Medulla oblongata (tissue), 1 donor: ENCODE measurements around the gene INSYN1.
A peak's percentile ranks its signal among the peaks of the same experiment; 100 is the strongest.
"Not testable (repeated sequence)": the region's sequence is repeated elsewhere in the genome, so short reads cannot be mapped to it uniquely, and the experiment has no call there.

Source experiments
- DNase-seq: peaks from one replicate; pipeline ENCODE4 v3.0.0-alpha.2; 2015; ENCODE audit errors: extremely low spot score

Gene INSYN1

DNA sequence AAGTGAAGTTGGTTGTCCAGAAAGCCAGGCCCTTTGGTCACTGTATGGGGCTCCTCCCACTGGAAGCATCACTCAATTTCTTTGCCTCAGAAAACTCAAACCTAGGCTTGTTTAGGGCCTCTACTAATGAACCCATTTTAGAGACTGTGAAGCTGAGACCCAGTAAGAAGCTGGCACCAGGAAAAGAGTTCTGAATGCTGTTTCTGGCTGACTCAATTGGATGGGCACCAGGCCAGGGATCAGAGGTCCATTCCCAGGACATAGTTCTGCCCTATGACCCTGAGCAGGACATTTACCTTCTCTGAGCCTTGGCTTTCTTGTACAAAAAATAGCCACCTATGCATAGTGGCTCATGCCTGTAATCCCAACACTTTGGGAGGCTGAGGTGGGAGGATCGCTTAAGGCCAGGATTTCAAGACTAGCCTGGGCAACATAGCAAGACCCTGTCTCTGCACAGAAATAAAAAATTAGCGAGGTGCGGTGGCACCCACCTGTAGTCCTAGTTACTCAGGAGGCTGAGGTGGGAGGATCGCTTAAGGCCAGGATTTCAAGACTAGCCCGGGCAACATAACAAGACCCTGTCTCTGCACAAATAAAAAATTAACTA, 38.4 kb downstream of the INSYN1 start:
- no peak for DNase-seq

DNA sequence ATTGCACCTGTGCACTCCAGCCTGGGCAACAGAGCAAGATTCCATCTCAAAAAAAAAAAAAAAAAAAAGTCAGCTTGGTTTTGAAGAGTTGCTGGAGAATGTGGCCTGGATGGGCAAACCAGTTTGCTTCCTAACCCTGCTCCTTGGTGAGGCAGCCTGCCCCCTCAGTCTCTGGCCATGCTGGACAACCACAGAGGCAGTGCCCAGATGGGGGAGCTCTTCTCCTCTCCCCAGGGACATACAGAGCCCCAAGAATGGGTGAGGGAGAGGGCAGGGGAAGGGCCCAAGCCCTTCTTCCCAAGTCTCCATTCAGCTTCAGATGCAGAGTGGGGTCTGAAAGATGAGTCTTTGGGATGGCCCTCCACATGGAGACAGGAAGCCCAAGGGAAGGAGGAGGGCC, 41.0 kb downstream of the INSYN1 start:
- DNase-seq, result peak; percentile 25

DNA sequence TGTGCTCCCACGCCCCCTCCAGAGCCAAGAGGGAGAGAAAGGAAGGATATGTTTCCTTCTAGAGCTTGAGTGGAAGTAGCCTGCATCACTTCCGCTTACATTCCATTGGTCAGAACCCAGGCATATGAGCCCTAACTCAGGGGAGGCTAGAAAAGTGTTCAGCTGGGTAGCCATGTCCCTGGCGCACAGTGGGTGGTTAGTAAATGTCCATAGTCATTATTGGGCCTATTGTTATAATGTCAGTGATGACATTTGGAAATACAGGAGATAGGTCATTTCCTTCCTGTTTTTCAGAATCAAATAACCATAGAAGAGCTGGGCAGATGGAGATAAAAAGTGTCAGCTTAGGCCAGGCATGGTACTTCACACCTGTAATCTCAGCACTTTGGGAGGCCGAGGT, 41.6 kb downstream of the INSYN1 start:
- DNase-seq, result no peak

DNA sequence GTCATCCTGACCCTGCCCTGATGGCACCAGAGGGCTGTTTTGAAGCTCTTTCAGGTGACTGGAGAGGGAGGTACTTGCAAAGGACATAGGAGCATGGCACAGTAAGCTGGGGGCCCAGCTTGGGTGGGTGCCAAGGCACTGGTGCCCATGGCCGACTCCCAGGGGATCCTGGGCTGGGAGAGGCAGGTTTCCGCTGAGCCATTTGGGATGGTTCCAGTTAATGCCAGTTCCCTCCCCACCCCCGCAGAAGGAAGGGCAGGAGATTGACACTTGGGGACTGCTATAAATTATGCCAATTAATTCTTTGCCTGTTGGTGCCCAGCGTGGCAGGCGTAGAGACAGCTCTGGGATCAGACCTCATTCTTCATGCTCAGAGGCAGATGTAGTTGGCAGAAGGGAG, 42.8 kb downstream of the INSYN1 start:
- no peak for DNase-seq

DNA sequence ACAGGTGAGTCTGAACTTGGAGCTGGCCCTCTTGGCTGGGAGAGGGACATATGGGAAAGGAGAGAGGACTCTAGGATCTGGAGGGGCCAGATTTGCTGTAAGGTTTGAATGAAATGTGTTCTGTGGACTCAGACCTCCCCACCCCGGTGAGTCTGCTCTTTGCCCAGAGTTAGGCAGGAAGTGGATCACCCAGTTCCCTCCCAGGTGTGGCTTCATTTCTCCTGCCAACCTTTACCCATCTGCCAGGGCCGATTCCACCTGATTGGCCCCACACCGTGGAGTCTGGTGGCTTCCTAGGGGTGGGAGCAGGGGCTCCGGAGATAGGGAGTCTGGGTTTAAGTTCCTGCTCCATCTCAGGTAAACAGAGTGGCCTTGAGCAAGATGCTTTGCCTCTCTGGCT, 43.5 kb downstream of the INSYN1 start:
- no peak for DNase-seq

DNA sequence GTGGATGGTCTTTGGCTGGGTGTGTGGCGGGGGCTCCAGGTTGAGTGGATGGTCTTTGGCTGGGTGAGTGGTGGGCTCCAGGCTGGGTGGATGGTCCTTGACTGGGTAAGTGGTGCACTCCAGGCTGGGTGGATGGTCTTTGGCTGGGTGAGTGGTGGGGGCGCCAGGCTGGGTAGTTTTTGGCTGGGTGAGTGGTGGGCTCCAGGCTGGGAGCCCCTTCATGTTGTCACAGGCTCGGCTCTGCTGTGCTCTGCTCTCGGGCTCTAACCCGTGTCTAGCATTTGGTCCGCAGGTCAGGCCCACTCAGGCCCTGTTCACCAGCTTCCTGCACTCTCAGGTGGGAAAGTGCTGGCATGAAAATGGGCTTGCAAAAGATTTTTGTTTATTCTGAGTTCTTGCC, 43.9 kb downstream of the INSYN1 start:
- no peak for DNase-seq

DNA sequence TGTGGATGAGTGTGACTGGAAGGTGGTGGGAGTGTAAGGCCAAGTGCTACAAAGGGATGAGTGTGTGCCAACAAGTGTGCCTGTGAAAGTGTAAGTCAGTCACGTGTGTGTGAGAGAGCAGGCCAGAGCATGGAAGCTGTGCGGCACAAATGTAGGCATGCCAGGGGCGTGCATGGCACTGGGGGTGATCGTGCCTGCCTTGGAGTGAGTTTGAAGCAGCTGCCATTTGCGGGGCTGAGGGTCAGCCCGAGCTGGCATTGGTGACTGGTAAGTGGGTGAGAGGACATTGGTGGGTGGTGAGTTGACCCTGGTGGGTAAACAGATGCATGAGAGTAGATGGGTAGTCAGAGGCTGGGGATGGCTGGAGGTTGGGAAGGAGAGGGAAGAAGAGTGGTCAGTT, 44.5 kb downstream of the INSYN1 start:
- no peak for DNase-seq

DNA sequence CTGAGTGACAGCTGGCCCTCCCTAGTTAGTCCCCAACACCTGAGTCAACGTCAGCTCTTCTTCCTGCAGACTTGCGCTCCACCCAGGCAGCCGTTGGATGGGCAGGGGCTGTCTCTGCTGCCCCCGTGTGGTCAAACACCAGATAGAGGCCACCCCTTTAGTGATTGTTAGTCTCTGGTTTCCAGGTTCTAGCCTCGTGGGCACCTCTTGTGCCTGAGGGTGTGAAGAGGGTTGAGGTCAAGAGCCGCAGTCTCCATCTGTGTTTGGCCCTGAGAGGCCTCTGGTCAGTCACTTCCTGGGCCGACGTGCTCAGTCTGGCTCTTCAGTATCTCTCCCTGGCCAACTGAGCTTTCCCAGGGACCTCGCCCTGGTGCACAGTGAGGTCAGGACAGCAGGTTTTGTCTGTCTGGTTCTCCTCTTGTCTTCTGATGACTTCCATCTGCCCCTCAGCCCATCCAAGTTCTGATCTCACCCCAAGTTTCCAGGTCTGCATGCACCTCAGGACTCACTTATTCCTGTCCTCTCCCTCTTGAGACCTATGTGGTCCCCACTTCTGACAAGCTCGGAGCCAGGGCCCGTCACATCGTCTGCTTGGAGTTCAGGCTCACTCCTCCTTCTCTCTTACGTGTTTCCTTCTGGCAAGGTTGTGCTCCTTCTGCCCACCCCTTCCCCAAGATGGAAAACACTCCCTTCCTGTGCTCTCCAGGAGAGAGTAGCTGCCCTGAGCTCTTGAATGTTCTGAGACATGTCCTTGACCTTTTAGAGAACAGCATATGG, 48.1 kb downstream of the INSYN1 start:
- DNase-seq, result peak; percentile 48

DNA sequence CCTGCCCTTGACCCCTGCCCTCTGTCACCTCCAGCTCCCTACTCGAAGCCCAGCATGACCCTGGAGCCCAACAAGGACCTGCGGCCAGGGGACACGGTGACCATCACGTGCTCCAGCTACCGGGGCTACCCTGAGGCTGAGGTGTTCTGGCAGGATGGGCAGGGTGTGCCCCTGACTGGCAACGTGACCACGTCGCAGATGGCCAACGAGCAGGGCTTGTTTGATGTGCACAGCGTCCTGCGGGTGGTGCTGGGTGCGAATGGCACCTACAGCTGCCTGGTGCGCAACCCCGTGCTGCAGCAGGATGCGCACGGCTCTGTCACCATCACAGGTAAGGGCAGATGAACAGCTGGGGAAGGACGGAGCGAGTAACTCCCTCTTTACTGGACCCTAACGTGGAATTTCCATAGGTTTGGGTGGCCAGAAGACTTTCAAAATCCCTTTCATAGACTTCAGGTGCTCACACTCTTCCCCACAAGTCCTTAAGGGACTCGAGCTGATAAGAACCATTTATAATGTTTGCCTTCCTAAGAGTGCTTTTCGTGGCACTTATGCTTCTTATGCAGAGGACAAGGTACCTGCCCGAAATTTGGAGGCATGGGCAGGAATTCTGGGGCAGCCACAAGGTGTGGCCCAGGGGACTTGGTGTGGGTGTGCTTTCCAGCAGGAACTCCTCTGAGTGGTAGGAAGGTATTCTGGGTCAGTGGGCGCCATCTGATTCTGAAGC, 48.8 kb downstream of the INSYN1 start:
- not testable (repeated sequence) for DNase-seq

DNA sequence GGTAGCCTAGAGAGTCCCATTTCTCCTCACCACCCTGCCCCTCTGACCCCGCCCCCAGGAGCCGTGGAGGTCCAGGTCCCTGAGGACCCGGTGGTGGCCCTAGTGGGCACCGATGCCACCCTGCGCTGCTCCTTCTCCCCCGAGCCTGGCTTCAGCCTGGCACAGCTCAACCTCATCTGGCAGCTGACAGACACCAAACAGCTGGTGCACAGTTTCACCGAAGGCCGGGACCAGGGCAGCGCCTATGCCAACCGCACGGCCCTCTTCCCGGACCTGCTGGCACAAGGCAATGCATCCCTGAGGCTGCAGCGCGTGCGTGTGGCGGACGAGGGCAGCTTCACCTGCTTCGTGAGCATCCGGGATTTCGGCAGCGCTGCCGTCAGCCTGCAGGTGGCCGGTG, 49.5 kb downstream of the INSYN1 start:
- DNase-seq, result not testable (repeated sequence)

DNA sequence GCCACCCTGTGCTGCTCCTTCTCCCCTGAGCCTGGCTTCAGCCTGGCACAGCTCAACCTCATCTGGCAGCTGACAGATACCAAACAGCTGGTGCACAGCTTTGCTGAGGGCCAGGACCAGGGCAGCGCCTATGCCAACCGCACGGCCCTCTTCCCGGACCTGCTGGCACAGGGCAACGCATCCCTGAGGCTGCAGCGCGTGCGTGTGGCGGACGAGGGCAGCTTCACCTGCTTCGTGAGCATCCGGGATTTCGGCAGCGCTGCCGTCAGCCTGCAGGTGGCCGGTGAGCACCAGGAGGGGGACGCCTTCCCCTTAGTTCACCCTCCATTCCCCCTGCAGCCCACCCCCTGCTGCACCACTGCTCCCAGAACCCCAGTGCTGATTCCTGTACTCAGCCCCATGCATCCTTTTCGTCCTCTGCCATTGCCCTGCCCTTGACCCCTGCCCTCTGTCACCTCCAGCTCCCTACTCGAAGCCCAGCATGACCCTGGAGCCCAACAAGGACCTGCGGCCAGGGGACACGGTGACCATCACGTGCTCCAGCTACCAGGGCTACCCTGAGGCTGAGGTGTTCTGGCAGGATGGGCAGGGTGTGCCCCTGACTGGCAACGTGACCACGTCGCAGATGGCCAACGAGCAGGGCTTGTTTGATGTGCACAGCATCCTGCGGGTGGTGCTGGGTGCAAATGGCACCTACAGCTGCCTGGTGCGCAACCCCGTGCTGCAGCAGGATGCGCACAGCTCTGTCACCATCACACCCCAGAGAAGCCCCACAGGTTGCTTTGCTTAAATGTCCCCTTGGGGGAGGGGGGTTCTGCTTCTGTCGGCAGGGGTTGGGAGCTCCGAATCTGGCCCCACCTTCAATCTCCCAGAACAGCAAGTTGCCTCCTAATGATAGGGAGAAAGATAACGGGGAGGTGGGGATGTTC, 50.6 kb downstream of the INSYN1 start:
- not testable (repeated sequence) for DNase-seq

DNA sequence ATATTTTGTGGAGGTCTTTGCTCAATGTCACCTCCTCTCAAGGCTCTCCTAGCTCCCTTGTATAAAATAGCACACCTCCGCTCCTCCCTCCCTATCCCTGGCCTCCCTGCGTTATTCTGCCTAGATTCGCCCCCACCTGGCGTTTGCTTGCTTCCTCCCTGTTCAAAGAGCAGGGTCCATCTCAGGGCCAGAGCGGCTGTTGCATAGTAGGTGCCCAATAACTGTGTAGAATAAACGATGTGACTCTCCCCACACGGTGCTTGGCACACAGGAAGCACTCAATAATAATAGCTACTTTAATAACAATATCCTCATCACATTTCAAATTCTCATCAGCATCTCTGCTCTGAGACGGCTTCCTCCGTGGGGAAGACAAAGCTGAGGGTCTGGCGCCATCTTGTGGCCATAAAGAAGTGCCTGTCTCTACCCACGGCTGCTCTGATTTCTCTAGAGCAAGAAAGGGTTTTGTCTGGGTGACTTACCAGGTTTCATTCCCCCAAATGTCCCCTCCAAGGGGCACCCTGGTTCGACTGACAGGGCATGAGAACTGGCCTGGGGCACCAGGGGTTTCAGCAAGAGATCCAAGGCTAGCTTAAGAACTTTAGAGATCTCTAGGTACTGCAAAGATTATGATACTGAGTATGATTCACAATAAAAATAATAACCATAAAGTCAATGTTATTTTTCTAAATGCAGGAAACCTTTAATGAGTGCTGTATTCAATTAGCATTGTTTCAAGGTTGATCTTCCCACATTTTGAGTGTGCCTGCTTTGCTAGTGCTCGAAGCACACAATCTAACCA, 52.9 kb downstream of the INSYN1 start:
- peak; percentile 92 for DNase-seq

DNA sequence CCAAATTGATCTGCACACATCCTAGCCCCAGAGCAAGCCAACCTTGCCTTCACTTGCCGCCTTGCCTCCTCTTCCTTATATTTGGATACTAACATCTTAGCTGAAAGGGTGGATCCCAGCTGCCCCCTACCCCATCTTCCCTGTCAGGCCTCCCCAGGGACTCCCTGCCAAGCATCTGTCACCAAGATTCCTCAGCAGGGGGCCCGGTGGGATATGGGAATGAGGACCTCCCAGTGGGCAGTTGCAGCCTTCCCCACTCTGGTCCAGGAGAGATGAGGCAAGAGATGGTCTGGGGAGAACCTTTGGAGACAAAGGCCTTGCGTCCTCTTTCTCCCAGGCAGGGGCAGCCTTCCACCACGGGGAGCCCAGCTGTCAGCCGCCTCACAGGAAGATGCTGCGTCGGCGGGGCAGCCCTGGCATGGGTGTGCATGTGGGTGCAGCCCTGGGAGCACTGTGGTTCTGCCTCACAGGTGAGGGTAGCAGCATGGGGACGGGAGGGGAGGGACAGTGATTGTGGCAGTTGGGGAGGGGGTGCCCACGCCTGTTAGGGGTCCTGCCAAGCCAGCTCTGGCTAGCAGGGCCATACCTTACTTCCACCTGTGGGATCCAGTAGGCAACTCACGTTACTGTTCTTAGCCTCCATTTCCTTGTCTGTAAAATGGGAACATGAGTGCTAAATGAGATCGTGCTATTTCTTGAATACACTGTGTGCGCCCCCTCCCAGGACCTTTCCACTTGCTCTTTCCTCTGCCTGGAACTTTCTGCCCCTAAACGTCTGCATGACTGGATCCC, 53.7 kb downstream of the INSYN1 start:
- no peak for DNase-seq

DNA sequence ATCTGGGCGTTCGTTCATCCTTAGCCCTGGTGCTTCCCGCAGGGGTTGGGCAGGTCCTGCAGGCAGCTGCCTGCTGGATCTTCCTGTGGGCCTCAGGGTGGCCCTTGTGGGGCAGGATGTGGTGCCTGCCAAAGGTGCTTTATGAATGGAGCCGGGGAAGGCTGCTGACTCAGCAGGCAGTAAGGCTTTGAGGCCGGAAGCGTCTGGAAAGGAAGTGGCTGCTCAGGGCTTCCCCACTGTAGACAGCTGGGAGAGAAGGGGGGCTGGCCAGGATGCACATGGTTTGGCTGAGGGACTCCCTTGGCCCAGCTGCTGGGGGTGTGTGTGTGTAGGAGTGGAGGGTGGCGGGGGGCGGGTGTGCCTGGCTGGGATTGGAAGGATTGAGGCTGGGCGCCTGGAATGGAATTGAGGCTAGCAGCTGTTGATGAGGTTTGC, 56.1 kb downstream of the INSYN1 start:
- DNase-seq, result peak; percentile 89

DNA sequence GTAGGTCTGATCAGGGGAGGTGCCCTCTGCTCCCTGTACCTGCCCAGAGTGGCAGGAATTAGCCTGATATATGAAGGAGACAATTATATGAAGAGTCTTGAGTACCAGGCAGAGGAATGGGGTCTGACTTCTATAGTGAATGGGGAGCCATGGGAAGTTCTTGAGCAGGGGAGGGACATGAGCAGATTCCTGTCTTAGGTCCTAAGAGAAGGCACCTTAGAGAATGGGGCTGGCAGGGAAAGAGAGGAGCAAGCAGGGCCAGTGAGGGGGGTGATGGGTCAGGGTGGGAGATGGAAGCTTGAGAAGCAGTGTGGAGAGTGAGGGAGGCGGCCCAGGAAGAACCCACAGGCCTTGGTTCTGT, 56.5 kb downstream of the INSYN1 start:
- no peak for DNase-seq

DNA sequence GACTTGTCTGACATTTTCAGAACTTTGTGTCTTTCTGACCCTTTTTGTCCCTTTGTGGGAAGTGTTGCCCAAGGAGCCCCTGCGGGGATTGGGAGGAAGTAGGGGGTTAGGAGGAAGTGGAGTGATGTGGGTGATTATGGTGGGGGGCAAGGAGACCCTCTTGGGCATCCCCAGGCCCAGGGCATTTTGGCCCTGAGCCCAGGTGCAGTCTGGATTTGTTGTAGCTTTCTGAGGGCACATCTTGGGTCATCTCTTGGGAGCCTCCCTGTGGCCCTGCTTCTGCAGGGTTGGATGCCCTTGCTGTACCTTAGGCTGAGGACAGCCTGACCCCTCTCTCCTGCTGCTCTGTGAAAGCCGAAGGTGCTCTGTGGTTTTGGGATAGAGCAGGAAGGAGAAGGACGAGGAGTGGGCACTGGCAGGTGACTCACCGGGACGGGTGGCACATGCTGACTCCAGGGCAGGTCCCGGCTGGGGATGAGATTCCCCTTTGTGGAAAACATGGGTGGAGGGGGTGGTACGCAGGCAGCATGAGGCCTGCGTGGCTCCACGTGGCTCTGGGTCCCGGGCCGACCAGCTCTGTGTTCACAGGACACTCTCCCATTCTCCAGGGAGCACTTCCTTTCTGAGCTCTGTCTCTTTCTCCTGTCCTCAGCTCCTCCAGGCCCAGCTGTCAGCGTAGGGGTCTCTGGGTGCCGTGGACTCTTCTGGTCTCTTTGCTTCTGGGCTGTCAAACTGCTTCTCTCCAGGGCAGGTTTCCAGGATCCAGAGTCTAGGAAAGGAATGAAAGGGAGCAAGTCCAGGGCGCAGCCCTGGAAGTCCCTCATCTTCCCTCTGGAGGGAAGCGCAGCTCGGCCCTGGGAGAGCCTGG, 57.1 kb downstream of the INSYN1 start:
- no peak for DNase-seq

DNA sequence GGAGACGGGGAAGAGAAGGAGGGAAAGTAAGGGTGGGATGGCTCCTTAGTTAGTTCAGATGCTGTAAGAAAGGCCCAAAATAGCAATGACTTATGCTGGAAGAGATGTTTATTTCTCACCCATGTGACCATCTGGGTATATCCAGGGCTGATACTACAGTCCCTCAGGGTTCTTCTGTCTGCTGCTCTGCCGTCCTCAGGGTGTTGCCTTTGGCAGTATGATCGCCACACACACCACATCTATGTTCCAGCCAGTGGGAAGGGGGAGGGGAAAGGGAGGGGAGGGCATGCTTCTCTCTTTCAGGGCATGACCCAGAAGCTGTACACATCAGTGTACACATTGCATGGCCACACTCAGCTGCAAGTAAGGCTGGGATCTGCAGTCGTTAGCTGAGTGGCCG, 58.7 kb downstream of the INSYN1 start:
- DNase-seq, result no peak

DNA sequence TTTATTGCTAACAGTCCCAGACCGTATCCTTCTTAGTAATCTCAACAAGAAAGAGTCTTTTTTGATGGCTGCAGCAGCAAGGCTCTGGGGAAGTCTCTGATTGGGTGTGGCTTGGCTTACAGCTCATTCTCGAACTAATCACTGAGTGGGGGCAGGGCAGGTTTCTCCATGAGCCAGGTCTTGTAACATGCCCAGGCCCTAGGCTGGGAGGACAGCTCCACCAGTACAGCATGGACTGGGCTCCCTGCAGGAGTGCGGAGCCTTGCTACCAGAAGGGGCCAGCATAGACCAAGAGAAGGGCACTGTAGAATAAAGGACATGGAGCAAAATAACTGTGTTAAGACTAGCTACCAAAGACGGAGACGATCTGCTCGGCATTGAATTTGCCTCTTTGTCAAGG, 61.8 kb downstream of the INSYN1 start:
- DNase-seq, result no peak

DNA sequence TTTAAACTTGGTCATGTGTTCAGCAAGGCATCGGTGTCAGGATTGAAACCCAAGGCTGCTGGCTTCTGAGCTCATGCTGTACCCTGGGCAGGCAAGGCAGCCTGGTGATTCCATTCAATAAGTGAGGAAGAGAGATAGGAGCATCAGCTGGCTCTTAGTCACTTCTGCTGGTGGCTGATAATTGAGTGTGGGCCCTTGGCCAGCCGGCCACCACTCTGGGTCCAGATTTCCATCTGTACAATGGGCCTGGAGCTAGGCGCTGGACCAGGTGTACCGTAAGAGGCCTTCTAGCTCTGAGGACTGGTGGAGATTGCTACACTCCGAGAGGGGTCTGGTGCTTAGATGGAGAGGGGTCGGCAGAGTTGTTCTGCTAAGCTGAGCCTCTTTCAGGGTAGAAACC, 64.7 kb downstream of the INSYN1 start:
- no peak for DNase-seq
